ENCODE measurements around the gene LDHAL6B. TPM values are rescaled to one million over a fixed set of nuclear protein-coding genes. Genes with fewer than 3 reads are reported as not detected.

The LDHAL6B gene
- not detected in 2 replicates for total RNA-seq

- no peak within 1 kb of the TSS for H3K4me3 ChIP-seq (ENCODE audit: insufficient read depth, low read length)
- peaks cover 82% of the 10 kb centered on the region for H3K36me3 ChIP-seq (ENCODE audit: insufficient read depth, low read length)
- no peaks in the 10 kb centered on the region for H3K4me1 ChIP-seq (ENCODE audit: insufficient read depth, low read length)
- no peak within 1 kb of the TSS for H2AFZ ChIP-seq (ENCODE audit: low read length)
- H3K9me3 ChIP-seq (ENCODE audit: low read depth, low read length) = no peaks in the 10 kb centered on the region
- H3K4me2 ChIP-seq (ENCODE audit: insufficient read depth, low read length) = no peak within 1 kb of the TSS
- no peaks in the 10 kb centered on the region for H4K20me1 ChIP-seq (ENCODE audit: insufficient read depth, low read length)
- no peak for DNase-seq (ENCODE audit: insufficient read length, low spot score, missing footprints)
- no peaks in the 10 kb centered on the region for H3K27me3 ChIP-seq (ENCODE audit: insufficient read depth, low read length)
- no peak within 1 kb of the TSS for H3K27ac ChIP-seq (ENCODE audit: low read depth, low read length)
- no peaks in the 10 kb centered on the region for H3K79me2 ChIP-seq (ENCODE audit: insufficient read depth, low read length)
- TF ChIP-seq CTCF (IDR thresholded peaks at IDR 0.05; ENCODE audit: extremely low read depth, low read depth, low read length) = no peak
Observed at GRCh38 chr15:59206623-59207183, at the start of gene LDHAL6B. TSS of gene LDHAL6B (plus strand) at chr15:59206843. CDS start at chr15:59206941, 98 bp downstream.

- no peaks in the 10 kb centered on the region for H3K27me3 ChIP-seq (ENCODE audit: insufficient read depth, low read length)
- no peaks in the 10 kb centered on the region for H4K20me1 ChIP-seq (ENCODE audit: insufficient read depth, low read length)
- TF ChIP-seq CTCF (IDR thresholded peaks at IDR 0.05; ENCODE audit: extremely low read depth, low read depth, low read length) = no peak
- no peak overlapping the region for H2AFZ ChIP-seq (ENCODE audit: low read length)
- no peak for DNase-seq (ENCODE audit: insufficient read length, low spot score, missing footprints)
- H3K4me3 ChIP-seq (ENCODE audit: insufficient read depth, low read length) = no peak overlapping the region
- H3K27ac ChIP-seq (ENCODE audit: low read depth, low read length) = no peak overlapping the region
- H3K4me2 ChIP-seq (ENCODE audit: insufficient read depth, low read length) = no peak overlapping the region
- no peaks in the 10 kb centered on the region for H3K9me3 ChIP-seq (ENCODE audit: low read depth, low read length)
- H3K36me3 ChIP-seq (ENCODE audit: insufficient read depth, low read length) = peaks cover 93% of the 10 kb centered on the region
- H3K4me1 ChIP-seq (ENCODE audit: insufficient read depth, low read length) = no peaks in the 10 kb centered on the region
- H3K79me2 ChIP-seq (ENCODE audit: insufficient read depth, low read length) = no peaks in the 10 kb centered on the region
Observed at GRCh38 chr15:59157396-59157795, 49.2 kb upstream of the LDHAL6B start.

GRCh38 chr15:59157840-59158700, 48.6 kb upstream of the LDHAL6B start:
- Histone ChIP-seq H4K20me1 (ENCODE audit: insufficient read depth, low read length) (no peaks in the 10 kb centered on the region), H3K27ac (ENCODE audit: low read depth, low read length) (no peak overlapping the region), H3K36me3 (ENCODE audit: insufficient read depth, low read length) (peaks cover 91% of the 10 kb centered on the region), H3K4me2 (ENCODE audit: insufficient read depth, low read length) (no peak overlapping the region), H3K4me1 (ENCODE audit: insufficient read depth, low read length) (no peaks in the 10 kb centered on the region), H3K27me3 (ENCODE audit: insufficient read depth, low read length) (no peaks in the 10 kb centered on the region), H3K9me3 (ENCODE audit: low read depth, low read length) (no peaks in the 10 kb centered on the region), H3K79me2 (ENCODE audit: insufficient read depth, low read length) (no peaks in the 10 kb centered on the region), H2AFZ (ENCODE audit: low read length) (no peak overlapping the region), H3K4me3 (ENCODE audit: insufficient read depth, low read length) (no peak overlapping the region)
- no peak for DNase-seq (ENCODE audit: insufficient read length, low spot score, missing footprints)
- no peak for TF ChIP-seq CTCF (IDR thresholded peaks at IDR 0.05; ENCODE audit: extremely low read depth, low read depth, low read length)

GRCh38 chr15:59158701-59159034, 48.0 kb upstream of the LDHAL6B start:
- no peak for TF ChIP-seq CTCF (IDR thresholded peaks at IDR 0.05; ENCODE audit: extremely low read depth, low read depth, low read length)
- Histone ChIP-seq H3K9me3 (ENCODE audit: low read depth, low read length) (no peaks in the 10 kb centered on the region), H3K79me2 (ENCODE audit: insufficient read depth, low read length) (no peaks in the 10 kb centered on the region), H3K4me1 (ENCODE audit: insufficient read depth, low read length) (no peaks in the 10 kb centered on the region), H3K36me3 (ENCODE audit: insufficient read depth, low read length) (peaks cover 89% of the 10 kb centered on the region), H3K27ac (ENCODE audit: low read depth, low read length) (no peak overlapping the region), H4K20me1 (ENCODE audit: insufficient read depth, low read length) (no peaks in the 10 kb centered on the region), H3K4me3 (ENCODE audit: insufficient read depth, low read length) (no peak overlapping the region), H3K4me2 (ENCODE audit: insufficient read depth, low read length) (no peak overlapping the region), H3K27me3 (ENCODE audit: insufficient read depth, low read length) (no peaks in the 10 kb centered on the region), H2AFZ (ENCODE audit: low read length) (no peak overlapping the region)
- DNase-seq (ENCODE audit: insufficient read length, low spot score, missing footprints) = no peak

All from osteoblast (primary cell).